HepG2 (cell line): ENCODE data around the gene ZC3H4. TPM values are rescaled to one million over a fixed set of nuclear protein-coding genes. Genes with fewer than 3 reads are reported as not detected.

ENCODE experiments used
- CBX1 ChIP-seq: IDR thresholded peaks from one replicate; pipeline ENCODE4 v1.6.1; 2016; ENCODE audit warnings: antibody characterized with exemption, low read depth
- CHD2 ChIP-seq: IDR thresholded peaks from 2 replicates; pipeline ENCODE4 v1.6.1; 2011; ENCODE audit warnings: low read depth, low read length, improper control_type of control experiment
- DBP ChIP-seq: sonication (generic); formaldehyde crosslinking; IDR thresholded peaks from 2 replicates; pipeline ENCODE4 v1.4.0; 2020; ENCODE audit warnings: missing genetic modification reagents; ENCODE audit errors: not compliant biosample characterization
- MED8 ChIP-seq: sonication (generic); formaldehyde crosslinking; IDR thresholded peaks from 2 replicates; pipeline ENCODE4 v1.8.1; 2023; ENCODE audit warnings: mild to moderate bottlenecking, missing genetic modification reagents; ENCODE audit not compliant: insufficient replicate concordance
- NFKBIZ ChIP-seq: IDR thresholded peaks from 2 replicates; pipeline ENCODE4 v1.6.1; 2018; ENCODE audit warnings: missing genetic modification reagents, missing compliant biosample characterization
- NFYB ChIP-seq: sonication (generic); formaldehyde crosslinking; IDR thresholded peaks from 2 replicates; pipeline ENCODE4 v1.4.0; 2020; ENCODE audit warnings: missing genetic modification reagents
- SP1 ChIP-seq, 2 experiments: fragments of 450-650 bp in 1 of 2; sonication (generic) in 1 of 2; formaldehyde crosslinking in 1 of 2; IDR thresholded peaks; 2 replicates each; pipeline versions ENCODE4 v1.4.0 to v1.6.1; 2016 to 2020; ENCODE audit warnings: missing genetic modification reagents in 1 of 2
- TERF1 ChIP-seq: sonication (generic); formaldehyde crosslinking; IDR thresholded peaks from 2 replicates; pipeline ENCODE4 v1.8.0; 2022; ENCODE audit warnings: mild to moderate bottlenecking, missing genetic modification reagents, moderate library complexity
- TP53 ChIP-seq: sonication (generic); formaldehyde crosslinking; conservative IDR thresholded peaks from 2 replicates; pipeline ENCODE4 v1.4.0; 2020; ENCODE audit warnings: missing genetic modification reagents
- ZMYM4 ChIP-seq: sonication (generic); formaldehyde crosslinking; IDR thresholded peaks from 2 replicates; pipeline ENCODE4 v1.8.1; 2023; ENCODE audit warnings: mild to moderate bottlenecking, missing genetic modification reagents
- ZNF207 ChIP-seq: fragments of 450-650 bp; IDR thresholded peaks from 2 replicates; pipeline ENCODE4 v1.6.1; 2016; ENCODE audit warnings: antibody characterized with exemption, borderline replicate concordance
- ZNF251 ChIP-seq: sonication (generic); formaldehyde crosslinking; IDR thresholded peaks from 2 replicates; pipeline ENCODE4 v1.9.0; 2021; ENCODE audit warnings: mild to moderate bottlenecking, missing genetic modification reagents
- ZNF331 ChIP-seq: sonication (generic); formaldehyde crosslinking; IDR thresholded peaks from 2 replicates; pipeline ENCODE4 v1.4.0; 2020; ENCODE audit warnings: missing genetic modification reagents
- ZNF501 ChIP-seq: sonication (generic); formaldehyde crosslinking; IDR thresholded peaks from 2 replicates; pipeline ENCODE4 v1.5.1; 2020; ENCODE audit warnings: mild to moderate bottlenecking, moderate library complexity, missing genetic modification reagents
- ZNF558 ChIP-seq: sonication (generic); formaldehyde crosslinking; IDR thresholded peaks from 2 replicates; pipeline ENCODE4 v1.9.0; 2022; ENCODE audit warnings: mild to moderate bottlenecking, missing genetic modification reagents, borderline replicate concordance
- ZNF567 ChIP-seq: sonication (generic); formaldehyde crosslinking; IDR thresholded peaks from 2 replicates; pipeline ENCODE4 v1.8.1; 2023; ENCODE audit warnings: mild to moderate bottlenecking, missing genetic modification reagents, borderline replicate concordance
- ZNF749 ChIP-seq: sonication (generic); formaldehyde crosslinking; IDR thresholded peaks from 2 replicates; pipeline ENCODE4 v1.8.0; 2022; ENCODE audit warnings: mild to moderate bottlenecking, missing genetic modification reagents, moderate library complexity, borderline replicate concordance
- ZNF761 ChIP-seq: sonication (generic); formaldehyde crosslinking; conservative IDR thresholded peaks from 2 replicates; pipeline ENCODE4 v1.4.0; 2020; ENCODE audit warnings: mild to moderate bottlenecking, missing genetic modification reagents
- ZSCAN30 ChIP-seq: sonication (generic); formaldehyde crosslinking; IDR thresholded peaks from 2 replicates; pipeline ENCODE4 v1.5.0; 2020; ENCODE audit warnings: mild to moderate bottlenecking, missing genetic modification reagents
- ZSCAN9 ChIP-seq: IDR thresholded peaks from 2 replicates; pipeline ENCODE4 v1.6.1; 2016; ENCODE audit warnings: borderline replicate concordance
- polyA plus RNA-seq, 8 experiments: library from polyadenylated mRNA; depleted of rRNA in 3 of 8; stranded (reverse) in 7 of 8; unstranded in 1 of 8; fragments of >200 nt; fragmentation: Illumina TruSeq in 4 of 8; extraction: Trizol in 4 of 8; gene quantifications; 2 replicates each; pipeline versions ENCODE4 v1.2.1 to v1.2.3, GENCODE V29; 2011 to 2016; ENCODE audit warnings: low read depth in 4 of 8, missing spikeins in 1 of 8, mixed read lengths in 1 of 8; ENCODE audit not compliant: insufficient read depth in 1 of 8
- total RNA-seq, 5 experiments: library from RNA; depleted of rRNA; stranded (reverse); fragments of >200 nt; fragmentation: Illumina TruSeq; extraction: Trizol; gene quantifications; 2 replicates each; pipeline ENCODE4 v1.2.3, GENCODE V29; 2016; ENCODE audit warnings: low read depth in 1 of 5
- TF ChIP-seq, protein P1 (sequence below): IDR thresholded peaks from 2 replicates; pipeline ENCODE4 v1.6.1; 2012; ENCODE audit warnings: inconsistent platforms
- TF ChIP-seq, protein P2 (sequence below): conservative IDR thresholded peaks from 2 replicates; pipeline ENCODE4 v1.6.1; 2018; ENCODE audit warnings: missing genetic modification reagents
- TF ChIP-seq, protein P3 (sequence below): sonication (generic); formaldehyde crosslinking; IDR thresholded peaks from 2 replicates; pipeline ENCODE4 v1.9.0; 2021; ENCODE audit warnings: missing genetic modification reagents, borderline replicate concordance
- TF ChIP-seq, protein P4 (sequence below): sonication (generic); formaldehyde crosslinking; IDR thresholded peaks from 2 replicates; pipeline ENCODE4 v1.4.0; 2020; ENCODE audit warnings: missing genetic modification reagents

Gene ZC3H4
- total and polyA plus RNA-seq, 2 of the 13 experiments (the other 11 are each of a cell fraction or from before 2014, with no cell fraction given): 1.8 to 10.7 TPM

DNA sequence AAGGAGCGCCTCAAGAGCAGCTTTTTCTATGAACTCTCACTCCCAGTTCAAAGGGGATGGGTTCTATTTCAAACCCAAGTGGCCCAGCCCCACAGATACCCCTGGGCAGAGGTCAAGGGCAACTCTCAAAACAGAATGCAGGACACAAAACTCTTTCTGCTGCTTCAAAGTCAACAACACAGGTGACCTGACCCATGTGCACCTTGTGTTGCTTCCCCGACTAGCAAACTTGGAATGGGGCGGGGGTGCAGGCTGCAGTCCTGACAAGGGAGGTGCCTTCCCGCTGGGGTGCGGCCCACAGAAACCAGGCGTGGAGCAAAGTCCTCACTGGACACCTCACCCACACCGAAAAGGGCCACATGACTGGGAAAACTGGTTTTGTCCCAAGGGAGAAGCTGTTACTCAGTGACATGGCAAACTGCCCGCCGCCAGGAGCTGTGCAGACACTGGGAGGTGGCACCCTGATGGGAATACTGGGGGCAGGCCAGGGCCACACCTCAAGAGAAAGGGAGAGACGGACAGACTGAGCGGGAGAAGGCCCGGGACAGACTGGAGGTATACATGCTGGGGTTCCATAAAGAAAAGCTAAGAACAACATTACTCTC is 17.4 kb downstream of the ZC3H4 start (continued):
- no peak for TF ChIP-seq SP1 (IDR thresholded peaks at IDR 0.05)
- TF ChIP-seq SP1 (CRISPR knock-in tag; IDR thresholded peaks at IDR 0.05): no peak
- no peak for TF ChIP-seq ZNF749
- TF ChIP-seq TERF1 (CRISPR knock-in tag): no peak
- TF ChIP-seq, protein P1, sequence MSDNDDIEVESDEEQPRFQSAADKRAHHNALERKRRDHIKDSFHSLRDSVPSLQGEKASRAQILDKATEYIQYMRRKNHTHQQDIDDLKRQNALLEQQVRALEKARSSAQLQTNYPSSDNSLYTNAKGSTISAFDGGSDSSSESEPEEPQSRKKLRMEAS: peak; percentile 83
- no peak for TF ChIP-seq TP53 (CRISPR knock-in tag)
- peak; percentile 75; the same call in 1 of the 2 replicates for TF ChIP-seq ZNF761 (CRISPR knock-in tag)
- no peak for TF ChIP-seq ZNF567 (CRISPR knock-in tag)
- TF ChIP-seq, protein P2, sequence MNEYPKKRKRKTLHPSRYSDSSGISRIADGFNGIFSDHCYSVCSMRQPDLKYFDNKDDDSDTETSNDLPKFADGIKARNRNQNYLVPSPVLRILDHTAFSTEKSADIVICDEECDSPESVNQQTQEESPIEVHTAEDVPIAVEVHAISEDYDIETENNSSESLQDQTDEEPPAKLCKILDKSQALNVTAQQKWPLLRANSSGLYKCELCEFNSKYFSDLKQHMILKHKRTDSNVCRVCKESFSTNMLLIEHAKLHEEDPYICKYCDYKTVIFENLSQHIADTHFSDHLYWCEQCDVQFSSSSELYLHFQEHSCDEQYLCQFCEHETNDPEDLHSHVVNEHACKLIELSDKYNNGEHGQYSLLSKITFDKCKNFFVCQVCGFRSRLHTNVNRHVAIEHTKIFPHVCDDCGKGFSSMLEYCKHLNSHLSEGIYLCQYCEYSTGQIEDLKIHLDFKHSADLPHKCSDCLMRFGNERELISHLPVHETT: 0 out of 2 replicates have a peak, but pooled peaks have one; percentile 22
- TF ChIP-seq MED8 (CRISPR knock-in tag): peak; percentile 69
- TF ChIP-seq, protein P3, sequence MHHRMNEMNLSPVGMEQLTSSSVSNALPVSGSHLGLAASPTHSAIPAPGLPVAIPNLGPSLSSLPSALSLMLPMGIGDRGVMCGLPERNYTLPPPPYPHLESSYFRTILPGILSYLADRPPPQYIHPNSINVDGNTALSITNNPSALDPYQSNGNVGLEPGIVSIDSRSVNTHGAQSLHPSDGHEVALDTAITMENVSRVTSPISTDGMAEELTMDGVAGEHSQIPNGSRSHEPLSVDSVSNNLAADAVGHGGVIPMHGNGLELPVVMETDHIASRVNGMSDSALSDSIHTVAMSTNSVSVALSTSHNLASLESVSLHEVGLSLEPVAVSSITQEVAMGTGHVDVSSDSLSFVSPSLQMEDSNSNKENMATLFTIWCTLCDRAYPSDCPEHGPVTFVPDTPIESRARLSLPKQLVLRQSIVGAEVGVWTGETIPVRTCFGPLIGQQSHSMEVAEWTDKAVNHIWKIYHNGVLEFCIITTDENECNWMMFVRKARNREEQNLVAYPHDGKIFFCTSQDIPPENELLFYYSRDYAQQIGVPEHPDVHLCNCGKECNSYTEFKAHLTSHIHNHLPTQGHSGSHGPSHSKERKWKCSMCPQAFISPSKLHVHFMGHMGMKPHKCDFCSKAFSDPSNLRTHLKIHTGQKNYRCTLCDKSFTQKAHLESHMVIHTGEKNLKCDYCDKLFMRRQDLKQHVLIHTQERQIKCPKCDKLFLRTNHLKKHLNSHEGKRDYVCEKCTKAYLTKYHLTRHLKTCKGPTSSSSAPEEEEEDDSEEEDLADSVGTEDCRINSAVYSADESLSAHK (CRISPR knock-in tag): no peak
- no peak for TF ChIP-seq DBP (CRISPR knock-in tag)
- no peak for TF ChIP-seq ZSCAN30 (CRISPR knock-in tag)
- TF ChIP-seq CBX1: no peak
- peak; percentile 71; the same call in 1 of the 2 replicates for TF ChIP-seq ZNF558 (CRISPR knock-in tag)
- TF ChIP-seq ZNF501 (CRISPR knock-in tag): peak; percentile 79
- TF ChIP-seq NFYB (CRISPR knock-in tag): no peak
- no peak for TF ChIP-seq CHD2
- no peak; the same call in 1 of the 2 replicates for TF ChIP-seq NFKBIZ (CRISPR knock-in tag)
- peak; percentile 74 for TF ChIP-seq ZNF331 (CRISPR knock-in tag)
- peak; percentile 67 for TF ChIP-seq ZMYM4 (CRISPR knock-in tag)
- peak; percentile 95; the same call in 1 of the 2 replicates for TF ChIP-seq ZSCAN9
- TF ChIP-seq, protein P4, sequence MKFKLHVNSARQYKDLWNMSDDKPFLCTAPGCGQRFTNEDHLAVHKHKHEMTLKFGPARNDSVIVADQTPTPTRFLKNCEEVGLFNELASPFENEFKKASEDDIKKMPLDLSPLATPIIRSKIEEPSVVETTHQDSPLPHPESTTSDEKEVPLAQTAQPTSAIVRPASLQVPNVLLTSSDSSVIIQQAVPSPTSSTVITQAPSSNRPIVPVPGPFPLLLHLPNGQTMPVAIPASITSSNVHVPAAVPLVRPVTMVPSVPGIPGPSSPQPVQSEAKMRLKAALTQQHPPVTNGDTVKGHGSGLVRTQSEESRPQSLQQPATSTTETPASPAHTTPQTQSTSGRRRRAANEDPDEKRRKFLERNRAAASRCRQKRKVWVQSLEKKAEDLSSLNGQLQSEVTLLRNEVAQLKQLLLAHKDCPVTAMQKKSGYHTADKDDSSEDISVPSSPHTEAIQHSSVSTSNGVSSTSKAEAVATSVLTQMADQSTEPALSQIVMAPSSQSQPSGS (CRISPR knock-in tag): peak; percentile 90
- no peak for TF ChIP-seq ZNF207
- no peak for TF ChIP-seq ZNF251 (CRISPR knock-in tag)
